ENCODE measurements around the gene ABHD17C. TPM values are rescaled to one million over a fixed set of nuclear protein-coding genes. Genes with fewer than 3 reads are reported as not detected.
"Not testable (repeated sequence)": the region's sequence is repeated elsewhere in the genome, so short reads cannot be mapped to it uniquely, and the experiment has no call there.

Gene ABHD17C
- total RNA-seq, 1 experiment from 2014 or later = 16.3 TPM

- Histone ChIP-seq H3K4me3 (ENCODE audit: low read depth in 2 of 2, low read length in 2 of 2) (no peak overlapping the region), H3K36me3 (ENCODE audit: control insufficient read depth, insufficient read depth, low read length) (no peaks in the 10 kb centered on the region), H3K9me3 (ENCODE audit: control insufficient read depth, insufficient read depth, low read depth, low read length) (no peaks in the 10 kb centered on the region), H3K27ac (ENCODE audit: low read length) (no peak overlapping the region), H3K4me1 (ENCODE audit: control insufficient read depth, insufficient read depth, low read length) (no peaks in the 10 kb centered on the region), H3K27me3 (ENCODE audit: control insufficient read depth, insufficient read depth, low read length) (no peaks in the 10 kb centered on the region)
- intact Hi-C loops (cut with micrococcal nuclease; ENCODE audit: unreplicated experiment) = no loop called here
- DNase-seq (ENCODE audit: low read depth, low spot score) (no peak), ATAC-seq (no peak)
- BruUV-seq (replicated peaks) = no TSS peak
- TF ChIP-seq SIN3A (IDR thresholded peaks at IDR 0.05; ENCODE audit: borderline replicate concordance, insufficient read depth, low read depth, low read length) (no peak), TCF7L2 (IDR thresholded peaks at IDR 0.05; ENCODE audit: low read depth, low read length) (no peak), POLR2AphosphoS5 (IDR thresholded peaks at IDR 0.05; ENCODE audit: low read depth, low read length) (no peak)
- in situ Hi-C loops (cut with HindIII; ENCODE audit: low pct_unique_long_range_greater_than_20kb, low sequenced_read_pairs) = no loop called here
- ChIA-PET POLR2A (no interaction called here), CTCF (no interaction called here)
Observed at GRCh38 chr15:80761754-80762153, 66.6 kb downstream of the ABHD17C start.

- H3K4me3 ChIP-seq (ENCODE audit: low read depth in 2 of 2, low read length in 2 of 2); BruUV-seq (replicated peaks); POLR2A ChIA-PET; DNase-seq (ENCODE audit: low read depth, low spot score); H3K9me3 ChIP-seq (ENCODE audit: control insufficient read depth, insufficient read depth, low read depth, low read length); ATAC-seq; H3K4me1 ChIP-seq (ENCODE audit: control insufficient read depth, insufficient read depth, low read length); H3K27ac ChIP-seq (ENCODE audit: low read length); intact Hi-C loops (cut with micrococcal nuclease; ENCODE audit: unreplicated experiment); in situ Hi-C loops (cut with HindIII; ENCODE audit: low pct_unique_long_range_greater_than_20kb, low sequenced_read_pairs); H3K27me3 ChIP-seq (ENCODE audit: control insufficient read depth, insufficient read depth, low read length); H3K36me3 ChIP-seq (ENCODE audit: control insufficient read depth, insufficient read depth, low read length): not testable (repeated sequence)
- CTCF ChIA-PET = interaction anchor here (0.9 to 1.6 kb wide), 2 partner anchors 13 to 307 kb away, joined by 5 to 7 read pairs; no protein-coding TSS in a partner anchor
Observed at GRCh38 chr15:80763235-80763634, 68.1 kb downstream of the ABHD17C start.

- POLR2A ChIA-PET = no interaction called here
- intact Hi-C loops (cut with micrococcal nuclease; ENCODE audit: unreplicated experiment) = no loop called here
- CTCF ChIA-PET = interaction anchor here (1.6 kb wide), 1 partner anchor 12 kb away, joined by 5 read pairs; no protein-coding TSS in a partner anchor
Observed at GRCh38 chr15:80764535-80764934, 69.4 kb downstream of the ABHD17C start.

More at GRCh38 chr15:80764535-80764934, 69.4 kb downstream of the ABHD17C start:
- no TSS peak for BruUV-seq (replicated peaks)
- H3K9me3 ChIP-seq (ENCODE audit: control insufficient read depth, insufficient read depth, low read depth, low read length) = no peaks in the 10 kb centered on the region
- H3K4me3 ChIP-seq (ENCODE audit: low read depth in 2 of 2, low read length in 2 of 2) = no peak overlapping the region
- DNase-seq (ENCODE audit: low read depth, low spot score) (no peak), ATAC-seq (no peak)
- H3K4me1 ChIP-seq (ENCODE audit: control insufficient read depth, insufficient read depth, low read length) = no peaks in the 10 kb centered on the region
- no peak for TF ChIP-seq POLR2AphosphoS5 (IDR thresholded peaks at IDR 0.05; ENCODE audit: low read depth, low read length)
- TF ChIP-seq TCF7L2 (IDR thresholded peaks at IDR 0.05; ENCODE audit: low read depth, low read length) = no peak
- TF ChIP-seq REST (IDR thresholded peaks at IDR 0.05; ENCODE audit: insufficient read depth in 1 of 2, low read depth in 2 of 2, low read length in 1 of 2) = no peak
- TF ChIP-seq CTCF (IDR thresholded peaks at IDR 0.05) = no peak
- no peak for TF ChIP-seq SIN3A (IDR thresholded peaks at IDR 0.05; ENCODE audit: borderline replicate concordance, insufficient read depth, low read depth, low read length)
- in situ Hi-C loops (cut with HindIII; ENCODE audit: low pct_unique_long_range_greater_than_20kb, low sequenced_read_pairs) = no loop called here
- no peak overlapping the region for H3K27ac ChIP-seq (ENCODE audit: low read length)
- H3K36me3 ChIP-seq (ENCODE audit: control insufficient read depth, insufficient read depth, low read length) = no peaks in the 10 kb centered on the region
- no peaks in the 10 kb centered on the region for H3K27me3 ChIP-seq (ENCODE audit: control insufficient read depth, insufficient read depth, low read length)
